ENCODE data around the gene PROS1. TPM values are rescaled to one million over a fixed set of nuclear protein-coding genes. Genes with fewer than 3 reads are reported as not detected.
A peak's percentile ranks its signal among the peaks of the same experiment; 100 is the strongest.
"Not testable (repeated sequence)": the region's sequence is repeated elsewhere in the genome, so short reads cannot be mapped to it uniquely, and the experiment has no call there.

PROS1 gene
- total RNA-seq, 1 donor from 2014 or later = 19.3 TPM

- Histone ChIP-seq H3K4me3 (ENCODE audit: low read length in 3 of 3) (no peak overlapping the region), H3K9ac (ENCODE audit: low read depth in 1 of 3, low read length in 3 of 3) (no peak overlapping the region), H3K36me3 (ENCODE audit: control insufficient read depth in 3 of 3, insufficient read depth in 3 of 3, low read length in 3 of 3) (no peaks in the 10 kb centered on the region), H3K9me3 (ENCODE audit: control insufficient read depth in 3 of 3, low read length in 3 of 3) (no peaks in the 10 kb centered on the region), H3K4me1 (ENCODE audit: control insufficient read depth in 3 of 3, insufficient read depth in 3 of 3, low read length in 3 of 3) (peaks cover 5 to 11% (median 9%) of the 10 kb centered on the region in 3 donors), H3K27me3 (ENCODE audit: control insufficient read depth in 3 of 3, insufficient read depth in 3 of 3, low read length in 3 of 3) (no peaks in the 10 kb centered on the region), H3K27ac (ENCODE audit: low read depth, low read length) (no peak overlapping the region)
Observed at GRCh38 chr3:93981649-93982048, 8.0 kb upstream of the PROS1 start.

- peaks cover 5 to 11% (median 9%) of the 10 kb centered on the region in 3 donors for H3K4me1 ChIP-seq (ENCODE audit: control insufficient read depth in 3 of 3, insufficient read depth in 3 of 3, low read length in 3 of 3)
- H3K27me3 ChIP-seq (ENCODE audit: control insufficient read depth in 3 of 3, insufficient read depth in 3 of 3, low read length in 3 of 3) = no peaks in the 10 kb centered on the region
- peak within 1 kb of the TSS; percentile 94 for H3K27ac ChIP-seq (ENCODE audit: low read depth, low read length)
- no peaks in the 10 kb centered on the region for H3K9me3 ChIP-seq (ENCODE audit: control insufficient read depth in 3 of 3, low read length in 3 of 3)
- no peaks in the 10 kb centered on the region for H3K36me3 ChIP-seq (ENCODE audit: control insufficient read depth in 3 of 3, insufficient read depth in 3 of 3, low read length in 3 of 3)
- peak within 1 kb of the TSS; percentile 88 to 91 (median 90) for H3K9ac ChIP-seq (ENCODE audit: low read depth in 1 of 3, low read length in 3 of 3)
- peak within 1 kb of the TSS; percentile 91 to 94 (median 94) for H3K4me3 ChIP-seq (ENCODE audit: low read length in 3 of 3)
Observed at GRCh38 chr3:93979850-93980676, 6.4 kb upstream of the PROS1 start, which contains the start of gene ARL13B. Gene ARL13B (plus strand): TSS chr3:93980155. CDS start chr3:93980424, 269 bp downstream.

GRCh38 chr3:93969997-93970396 lies 3.7 kb downstream of the PROS1 start:
- no peak overlapping the region for H3K27ac ChIP-seq (ENCODE audit: low read depth, low read length)

GRCh38 chr3:93969443-93969842 lies 4.3 kb downstream of the PROS1 start:
- H3K27ac ChIP-seq (ENCODE audit: low read depth, low read length) = no peak overlapping the region

More at GRCh38 chr3:93969997-93970396, 3.7 kb downstream of the PROS1 start:
- Histone ChIP-seq H3K27me3 (ENCODE audit: control insufficient read depth in 3 of 3, insufficient read depth in 3 of 3, low read length in 3 of 3) (no peaks in the 10 kb centered on the region), H3K4me1 (ENCODE audit: control insufficient read depth in 3 of 3, insufficient read depth in 3 of 3, low read length in 3 of 3) (peaks cover 4 to 10% (median 9%) of the 10 kb centered on the region in 3 donors), H3K4me3 (ENCODE audit: low read length in 3 of 3) (no peak overlapping the region), H3K36me3 (ENCODE audit: control insufficient read depth in 3 of 3, insufficient read depth in 3 of 3, low read length in 3 of 3) (no peaks in the 10 kb centered on the region), H3K9ac (ENCODE audit: low read depth in 1 of 3, low read length in 3 of 3) (no peak overlapping the region), H3K9me3 (ENCODE audit: control insufficient read depth in 3 of 3, low read length in 3 of 3) (no peaks in the 10 kb centered on the region)

GRCh38 chr3:93965106-93965505 lies 8.6 kb downstream of the PROS1 start:
- H3K27me3 ChIP-seq (ENCODE audit: control insufficient read depth in 3 of 3, insufficient read depth in 3 of 3, low read length in 3 of 3); H3K36me3 ChIP-seq (ENCODE audit: control insufficient read depth in 3 of 3, insufficient read depth in 3 of 3, low read length in 3 of 3); H3K9ac ChIP-seq (ENCODE audit: low read depth in 1 of 3, low read length in 3 of 3); H3K4me1 ChIP-seq (ENCODE audit: control insufficient read depth in 3 of 3, insufficient read depth in 3 of 3, low read length in 3 of 3); H3K9me3 ChIP-seq (ENCODE audit: control insufficient read depth in 3 of 3, low read length in 3 of 3); H3K4me3 ChIP-seq (ENCODE audit: low read length in 3 of 3); H3K27ac ChIP-seq (ENCODE audit: low read depth, low read length): not testable (repeated sequence)

More at GRCh38 chr3:93969443-93969842, 4.3 kb downstream of the PROS1 start:
- no peaks in the 10 kb centered on the region for H3K36me3 ChIP-seq (ENCODE audit: control insufficient read depth in 3 of 3, insufficient read depth in 3 of 3, low read length in 3 of 3)
- H3K4me3 ChIP-seq (ENCODE audit: low read length in 3 of 3) = no peak overlapping the region
- peaks cover 4 to 10% (median 9%) of the 10 kb centered on the region in 3 donors for H3K4me1 ChIP-seq (ENCODE audit: control insufficient read depth in 3 of 3, insufficient read depth in 3 of 3, low read length in 3 of 3)
- H3K9me3 ChIP-seq (ENCODE audit: control insufficient read depth in 3 of 3, low read length in 3 of 3) = no peaks in the 10 kb centered on the region
- no peaks in the 10 kb centered on the region for H3K27me3 ChIP-seq (ENCODE audit: control insufficient read depth in 3 of 3, insufficient read depth in 3 of 3, low read length in 3 of 3)
- no peak overlapping the region for H3K9ac ChIP-seq (ENCODE audit: low read depth in 1 of 3, low read length in 3 of 3)

- H3K9ac ChIP-seq (ENCODE audit: low read depth in 1 of 3, low read length in 3 of 3) = no peak overlapping the region
- no peak overlapping the region for H3K27ac ChIP-seq (ENCODE audit: low read depth, low read length)
- H3K4me3 ChIP-seq (ENCODE audit: low read length in 3 of 3) = no peak overlapping the region
- no peaks in the 10 kb centered on the region for H3K36me3 ChIP-seq (ENCODE audit: control insufficient read depth in 3 of 3, insufficient read depth in 3 of 3, low read length in 3 of 3)
- H3K9me3 ChIP-seq (ENCODE audit: control insufficient read depth in 3 of 3, low read length in 3 of 3) = no peaks in the 10 kb centered on the region
- no peaks in the 10 kb centered on the region for H3K4me1 ChIP-seq (ENCODE audit: control insufficient read depth in 3 of 3, insufficient read depth in 3 of 3, low read length in 3 of 3)
- no peaks in the 10 kb centered on the region for H3K27me3 ChIP-seq (ENCODE audit: control insufficient read depth in 3 of 3, insufficient read depth in 3 of 3, low read length in 3 of 3)
Observed at GRCh38 chr3:93962798-93963197, 10.9 kb downstream of the PROS1 start.

- Histone ChIP-seq H3K27ac (ENCODE audit: low read depth, low read length) (no peak overlapping the region), H3K27me3 (ENCODE audit: control insufficient read depth in 3 of 3, insufficient read depth in 3 of 3, low read length in 3 of 3) (no peaks in the 10 kb centered on the region), H3K9ac (ENCODE audit: low read depth in 1 of 3, low read length in 3 of 3) (no peak overlapping the region), H3K4me3 (ENCODE audit: low read length in 3 of 3) (no peak overlapping the region), H3K36me3 (ENCODE audit: control insufficient read depth in 3 of 3, insufficient read depth in 3 of 3, low read length in 3 of 3) (no peaks in the 10 kb centered on the region), H3K4me1 (ENCODE audit: control insufficient read depth in 3 of 3, insufficient read depth in 3 of 3, low read length in 3 of 3) (no peaks in the 10 kb centered on the region), H3K9me3 (ENCODE audit: control insufficient read depth in 3 of 3, low read length in 3 of 3) (no peaks in the 10 kb centered on the region)
Observed at GRCh38 chr3:93961489-93961888, 12.2 kb downstream of the PROS1 start.

GRCh38 chr3:93961026-93961425 lies 12.7 kb downstream of the PROS1 start:
- Histone ChIP-seq H3K27me3 (ENCODE audit: control insufficient read depth in 3 of 3, insufficient read depth in 3 of 3, low read length in 3 of 3) (no peaks in the 10 kb centered on the region), H3K4me3 (ENCODE audit: low read length in 3 of 3) (no peak overlapping the region), H3K9me3 (ENCODE audit: control insufficient read depth in 3 of 3, low read length in 3 of 3) (no peaks in the 10 kb centered on the region), H3K36me3 (ENCODE audit: control insufficient read depth in 3 of 3, insufficient read depth in 3 of 3, low read length in 3 of 3) (no peaks in the 10 kb centered on the region), H3K4me1 (ENCODE audit: control insufficient read depth in 3 of 3, insufficient read depth in 3 of 3, low read length in 3 of 3) (no peaks in the 10 kb centered on the region), H3K9ac (ENCODE audit: low read depth in 1 of 3, low read length in 3 of 3) (no peak overlapping the region), H3K27ac (ENCODE audit: low read depth, low read length) (no peak overlapping the region)

- H3K27ac ChIP-seq (ENCODE audit: low read depth, low read length); H3K4me1 ChIP-seq (ENCODE audit: control insufficient read depth in 3 of 3, insufficient read depth in 3 of 3, low read length in 3 of 3); H3K4me3 ChIP-seq (ENCODE audit: low read length in 3 of 3): not testable (repeated sequence)
Observed at GRCh38 chr3:93949958-93950357, 23.7 kb downstream of the PROS1 start.

GRCh38 chr3:93937485-93937884 lies 36.2 kb downstream of the PROS1 start:
- H3K27me3 ChIP-seq (ENCODE audit: control insufficient read depth in 3 of 3, insufficient read depth in 3 of 3, low read length in 3 of 3); H3K9me3 ChIP-seq (ENCODE audit: control insufficient read depth in 3 of 3, low read length in 3 of 3); H3K4me1 ChIP-seq (ENCODE audit: control insufficient read depth in 3 of 3, insufficient read depth in 3 of 3, low read length in 3 of 3); H3K27ac ChIP-seq (ENCODE audit: low read depth, low read length); H3K36me3 ChIP-seq (ENCODE audit: control insufficient read depth in 3 of 3, insufficient read depth in 3 of 3, low read length in 3 of 3); H3K9ac ChIP-seq (ENCODE audit: low read depth in 1 of 3, low read length in 3 of 3); H3K4me3 ChIP-seq (ENCODE audit: low read length in 3 of 3): not testable (repeated sequence)

More at GRCh38 chr3:93949958-93950357, 23.7 kb downstream of the PROS1 start:
- H3K9me3 ChIP-seq (ENCODE audit: control insufficient read depth in 3 of 3, low read length in 3 of 3); H3K27me3 ChIP-seq (ENCODE audit: control insufficient read depth in 3 of 3, insufficient read depth in 3 of 3, low read length in 3 of 3); H3K9ac ChIP-seq (ENCODE audit: low read depth in 1 of 3, low read length in 3 of 3); H3K36me3 ChIP-seq (ENCODE audit: control insufficient read depth in 3 of 3, insufficient read depth in 3 of 3, low read length in 3 of 3): not testable (repeated sequence)

Data from skeletal muscle tissue (tissue), 4 donors.